Uterus (tissue), 4 donors: ENCODE data around the gene SALL3. TPM values are rescaled to one million over a fixed set of nuclear protein-coding genes. Genes with fewer than 3 reads are reported as not detected.

Experiments used
- DNase-seq, 2 donors: peaks; one replicate each; pipeline ENCODE4 v3.0.0-alpha.2; 2019 to 2020
- H3K27ac ChIP-seq, 2 donors: fragments of 200-600 bp; sonication (generic); 1 replicate in 1 of 2; 2 replicates in 1 of 2; pipeline ENCODE4 v1.5.1; 2016 to 2018
- H3K27me3 ChIP-seq, 2 donors: fragments of 200-600 bp; sonication (generic); one replicate each; pipeline ENCODE4 v1.5.1; 2018 to 2019; ENCODE audit warnings: control low read depth in 1 of 2
- H3K36me3 ChIP-seq, 2 donors: fragments of 200-600 bp; sonication (generic); one replicate each; pipeline ENCODE4 v1.5.1; 2019; ENCODE audit warnings: control low read depth in 1 of 2
- H3K4me1 ChIP-seq, 2 donors: fragments of 200-600 bp; sonication (generic); one replicate each; pipeline ENCODE4 v1.5.1; 2018 to 2019; ENCODE audit warnings: control low read depth in 1 of 2
- H3K4me3 ChIP-seq, 2 donors: fragments of 200-600 bp; sonication (generic); 1 replicate in 1 of 2; 2 replicates in 1 of 2; pipeline ENCODE4 v1.5.1; 2018 to 2019; ENCODE audit warnings: mild to moderate bottlenecking in 1 of 2
- H3K9me3 ChIP-seq, 2 donors: fragments of 200-600 bp; sonication (generic); one replicate each; pipeline ENCODE4 v1.5.1; 2019; ENCODE audit warnings: control low read depth in 1 of 2
- POLR2A ChIP-seq, 2 donors: fragments of 450-650 bp; IDR thresholded peaks; one replicate each; pipeline ENCODE4 v1.6.1; 2016; ENCODE audit warnings: antibody characterized with exemption in 2 of 2, mild to moderate bottlenecking in 1 of 2, moderate library complexity in 1 of 2
- intact Hi-C: fragments of 100-400 bp; cut with DNase I; formaldehyde crosslinking; loops from one replicate; pipeline ENCODE4 v1.15.1; 2023; ENCODE audit warnings: low total_unique reads
- total RNA-seq, 4 donors: library from RNA; depleted of rRNA in 3 of 4; stranded (reverse); fragments of >200 nt in 3 of 4; gene quantifications; one replicate each; pipeline versions ENCODE4 v1.1.0 to v1.2.4, GENCODE V29; 2014 to 2023
- TF ChIP-seq, protein P1 (sequence below), 4 experiments: fragments of 200-600 bp in 2 of 4; fragments of 450-650 bp in 2 of 4; sonication (generic) in 2 of 4; IDR thresholded peaks; one replicate each; pipeline ENCODE4 v1.5.1; 2016 to 2019; ENCODE audit warnings: antibody characterized with exemption in 4 of 4, mild to moderate bottlenecking in 2 of 4, moderate library complexity in 1 of 4
- donor health status: DM: yes; HTN: yes; CAD: no.

The SALL3 gene
- total RNA-seq, 4 donors from 2014 or later = 0.28 TPM; not detected in 3

DNA sequence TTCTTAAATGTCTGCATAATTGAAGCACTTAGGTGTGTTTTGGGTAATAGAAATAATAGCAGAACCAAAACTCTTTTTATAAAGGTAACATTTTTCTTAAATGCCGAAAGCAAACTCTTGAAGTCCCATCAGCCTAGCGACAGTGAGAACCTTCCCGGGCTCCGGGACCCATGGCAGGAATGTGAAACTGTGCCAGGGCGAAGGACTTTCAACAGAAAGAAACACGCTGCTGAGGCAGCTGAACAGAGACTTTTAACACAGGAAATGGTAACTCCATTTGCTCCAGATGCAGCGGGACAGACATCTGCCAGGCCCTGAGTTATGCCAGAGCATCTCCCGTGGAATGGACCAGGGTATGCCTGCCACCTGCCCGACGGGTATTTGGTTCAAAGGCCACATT, 34.3 kb downstream of the SALL3 start:
- DNase-seq = no peak
- intact Hi-C loops = no loop called here

DNA sequence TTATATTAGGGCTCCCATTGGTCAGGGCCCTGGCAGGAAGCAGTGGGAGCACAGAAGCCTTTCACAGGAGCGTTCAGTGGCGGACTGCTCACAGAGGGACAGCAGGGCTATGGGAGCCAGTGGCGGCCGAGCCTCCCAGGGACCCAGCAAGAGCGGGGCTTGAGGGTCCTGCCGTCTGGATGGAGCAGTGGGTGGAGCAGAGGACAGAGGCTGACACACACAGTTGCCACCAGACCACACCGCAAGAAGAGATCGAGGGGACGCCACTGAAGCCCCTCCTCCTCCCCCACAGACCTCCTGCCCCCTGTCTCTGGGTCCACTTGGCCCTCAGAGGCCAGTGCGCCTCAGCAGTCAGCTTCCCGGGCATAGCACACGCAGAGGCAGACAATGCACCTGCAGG, 39.3 kb downstream of the SALL3 start:
- no peaks in the 10 kb centered on the region for H3K4me1 ChIP-seq
- H3K9me3 ChIP-seq = no peaks in the 10 kb centered on the region
- no peak overlapping the region for H3K27ac ChIP-seq
- intact Hi-C loops = no loop called here
- no peaks in the 10 kb centered on the region for H3K36me3 ChIP-seq
- H3K27me3 ChIP-seq = no peaks in the 10 kb centered on the region
- no peak overlapping the region for H3K4me3 ChIP-seq
- TF ChIP-seq POLR2A (IDR thresholded peaks at IDR 0.05) = no peak
- TF ChIP-seq, protein P1, sequence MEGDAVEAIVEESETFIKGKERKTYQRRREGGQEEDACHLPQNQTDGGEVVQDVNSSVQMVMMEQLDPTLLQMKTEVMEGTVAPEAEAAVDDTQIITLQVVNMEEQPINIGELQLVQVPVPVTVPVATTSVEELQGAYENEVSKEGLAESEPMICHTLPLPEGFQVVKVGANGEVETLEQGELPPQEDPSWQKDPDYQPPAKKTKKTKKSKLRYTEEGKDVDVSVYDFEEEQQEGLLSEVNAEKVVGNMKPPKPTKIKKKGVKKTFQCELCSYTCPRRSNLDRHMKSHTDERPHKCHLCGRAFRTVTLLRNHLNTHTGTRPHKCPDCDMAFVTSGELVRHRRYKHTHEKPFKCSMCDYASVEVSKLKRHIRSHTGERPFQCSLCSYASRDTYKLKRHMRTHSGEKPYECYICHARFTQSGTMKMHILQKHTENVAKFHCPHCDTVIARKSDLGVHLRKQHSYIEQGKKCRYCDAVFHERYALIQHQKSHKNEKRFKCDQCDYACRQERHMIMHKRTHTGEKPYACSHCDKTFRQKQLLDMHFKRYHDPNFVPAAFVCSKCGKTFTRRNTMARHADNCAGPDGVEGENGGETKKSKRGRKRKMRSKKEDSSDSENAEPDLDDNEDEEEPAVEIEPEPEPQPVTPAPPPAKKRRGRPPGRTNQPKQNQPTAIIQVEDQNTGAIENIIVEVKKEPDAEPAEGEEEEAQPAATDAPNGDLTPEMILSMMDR (IDR thresholded peaks at IDR 0.05) = no peak
- no peak for DNase-seq

More for the DNA sequence above, 34.3 kb downstream of the SALL3 start:
- no peaks in the 10 kb centered on the region for H3K9me3 ChIP-seq
- no peaks in the 10 kb centered on the region for H3K27me3 ChIP-seq
- no peak overlapping the region for H3K27ac ChIP-seq
- no peaks in the 10 kb centered on the region for H3K4me1 ChIP-seq
- no peak overlapping the region for H3K4me3 ChIP-seq
- no peak for TF ChIP-seq POLR2A (IDR thresholded peaks at IDR 0.05)
- TF ChIP-seq, protein P1 (IDR thresholded peaks at IDR 0.05) = no peak
- no peaks in the 10 kb centered on the region for H3K36me3 ChIP-seq

DNA sequence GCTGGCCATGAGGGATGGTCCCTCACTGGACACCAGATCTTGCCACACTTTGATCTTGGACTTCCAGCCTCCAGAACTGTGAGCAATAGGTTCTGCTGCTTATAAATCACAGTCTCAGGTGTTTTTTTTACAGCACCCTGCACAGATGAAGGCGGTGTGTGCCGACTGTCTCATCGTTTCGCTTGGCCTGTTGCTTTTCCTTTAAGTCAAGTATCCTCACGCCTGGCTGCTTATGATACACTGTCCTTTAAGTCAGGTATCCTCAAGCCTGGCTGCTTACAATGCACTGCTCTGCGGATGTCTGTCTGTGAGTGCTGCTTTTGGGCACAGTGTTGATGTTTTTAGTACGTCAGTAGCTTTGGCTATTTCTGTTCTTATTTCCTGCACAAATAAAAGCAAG, 40.3 kb downstream of the SALL3 start:
- H3K4me3 ChIP-seq = no peak overlapping the region
- TF ChIP-seq, protein P1 (IDR thresholded peaks at IDR 0.05) = no peak
- no peak for TF ChIP-seq POLR2A (IDR thresholded peaks at IDR 0.05)
- H3K27ac ChIP-seq = no peak overlapping the region
- no peaks in the 10 kb centered on the region for H3K9me3 ChIP-seq
- no peaks in the 10 kb centered on the region for H3K27me3 ChIP-seq
- intact Hi-C loops = no loop called here
- no peaks in the 10 kb centered on the region for H3K36me3 ChIP-seq
- no peak for DNase-seq
- no peaks in the 10 kb centered on the region for H3K4me1 ChIP-seq

DNA sequence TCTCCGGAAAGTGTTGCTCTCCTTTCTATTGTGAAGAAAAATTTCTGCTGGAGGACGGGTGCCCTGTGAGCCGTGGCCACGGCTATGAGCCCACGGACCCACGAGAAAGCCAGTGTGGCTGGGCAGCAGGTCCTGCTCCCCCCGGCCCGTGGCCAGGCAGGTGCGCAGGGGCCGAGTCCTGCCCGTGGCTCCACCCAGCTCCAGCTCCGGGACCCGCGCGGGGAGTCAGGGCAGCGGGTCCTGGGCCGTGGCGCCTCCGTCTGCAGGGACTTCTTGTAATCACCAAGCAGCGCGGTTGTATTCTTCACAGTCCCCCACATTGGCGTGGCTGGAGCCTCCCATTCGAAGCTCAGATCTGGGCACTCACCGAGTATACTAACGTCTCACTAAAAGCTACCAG, 43.0 kb downstream of the SALL3 start:
- Histone ChIP-seq H3K27ac (no peak overlapping the region), H3K36me3 (no peaks in the 10 kb centered on the region), H3K4me1 (no peaks in the 10 kb centered on the region), H3K9me3 (no peaks in the 10 kb centered on the region), H3K4me3 (no peak overlapping the region), H3K27me3 (no peaks in the 10 kb centered on the region)
- TF ChIP-seq, protein P1 (IDR thresholded peaks at IDR 0.05) = no peak
- no peak for TF ChIP-seq POLR2A (IDR thresholded peaks at IDR 0.05)
- intact Hi-C loops = no loop called here
- DNase-seq = no peak

DNA sequence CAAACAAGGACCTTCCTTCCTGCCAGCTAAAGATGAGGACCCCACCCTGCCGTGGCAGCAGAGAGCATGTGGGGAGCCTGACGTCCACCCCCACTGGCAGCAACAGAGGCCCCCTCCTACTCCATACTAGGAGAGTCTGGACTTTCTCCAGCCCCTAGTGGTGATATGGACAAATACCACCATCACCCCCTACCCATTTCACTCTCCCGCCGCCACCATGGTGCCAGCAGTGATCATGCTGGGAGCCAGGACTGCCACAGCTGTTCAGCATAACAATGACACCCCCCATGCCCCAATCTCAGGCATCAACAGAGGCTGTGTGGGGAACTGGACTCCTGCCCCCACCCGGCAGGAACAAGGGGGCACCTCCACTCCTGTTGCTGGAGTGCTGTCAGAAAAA, 46.9 kb downstream of the SALL3 start:
- Histone ChIP-seq H3K4me1 (no peaks in the 10 kb centered on the region), H3K36me3 (no peaks in the 10 kb centered on the region), H3K27ac (no peak overlapping the region), H3K4me3 (no peak overlapping the region), H3K27me3 (no peaks in the 10 kb centered on the region), H3K9me3 (no peaks in the 10 kb centered on the region)
- intact Hi-C loops = no loop called here
- no peak for TF ChIP-seq POLR2A (IDR thresholded peaks at IDR 0.05)
- TF ChIP-seq, protein P1 (IDR thresholded peaks at IDR 0.05) = no peak
- DNase-seq = no peak
